ENCODE results near the gene PPM1M.

The PPM1M gene

GRCh38 chr3:52297242-52298148, 51.9 kb downstream of the PPM1M start:
- DNase-seq (ENCODE audit: low read depth) = no peak

GRCh38 chr3:52298149-52299098, 52.9 kb downstream of the PPM1M start:
- DNase-seq (ENCODE audit: low read depth) = no peak

GRCh38 chr3:52299247-52299878, 53.8 kb downstream of the PPM1M start:
- DNase-seq (ENCODE audit: low read depth) = no peak
